Fibroblast of skin of abdomen (primary cell): Measurements from ENCODE around the gene CAVIN2.
"Not testable (repeated sequence)": the region's sequence is repeated elsewhere in the genome, so short reads cannot be mapped to it uniquely, and the experiment has no call there.

Experiments used
- DNase-seq: peaks from one replicate; pipeline ENCODE4 v3.0.0-alpha.2; 2013

CAVIN2 gene

DNA sequence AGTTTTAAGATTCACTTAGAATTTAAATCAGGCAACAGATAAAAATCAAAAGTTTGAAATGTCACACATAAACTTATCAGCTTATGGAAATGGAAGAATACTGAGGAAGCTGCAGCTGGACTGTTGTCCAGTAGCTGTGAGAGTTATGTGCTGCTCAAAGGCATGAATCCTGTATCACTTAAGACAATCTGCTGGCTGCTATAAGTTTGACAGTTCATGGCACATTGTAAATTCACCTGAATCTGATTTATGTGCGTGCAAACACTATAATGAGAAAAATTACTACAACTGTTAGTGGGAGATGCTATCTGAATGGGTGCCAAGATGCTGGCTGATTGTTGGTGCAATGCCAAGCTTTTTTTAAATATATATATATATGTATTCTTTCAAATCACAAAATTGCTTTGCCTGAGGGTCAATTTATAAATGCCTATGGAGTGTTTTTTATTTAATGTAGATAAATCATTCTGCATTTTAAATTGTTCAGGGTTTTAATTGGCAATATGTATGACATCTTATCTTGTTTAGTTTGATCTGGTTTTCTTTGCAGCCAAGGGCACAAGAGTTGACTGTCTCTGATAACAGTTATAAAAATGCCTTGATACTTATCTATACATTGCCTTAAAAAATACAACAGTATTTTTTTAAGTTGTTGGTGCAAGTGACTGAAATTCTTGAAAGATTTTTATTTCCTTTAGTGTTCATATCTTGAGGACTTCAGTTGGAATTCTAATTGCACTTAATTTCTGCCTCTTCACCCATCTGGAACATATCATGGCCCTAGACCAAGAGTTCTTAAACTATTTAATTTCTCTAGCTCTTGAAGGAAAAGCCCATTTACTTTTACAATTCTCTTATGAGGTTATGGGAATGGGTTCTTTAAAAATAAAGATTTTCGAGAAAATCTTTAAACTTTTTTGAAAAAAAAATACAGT lies 48.7 kb downstream of the CAVIN2 start:
- DNase-seq = no peak

- DNase-seq = no peak
These were observed 49.4 kb downstream of the CAVIN2 start for GRCh38 chr2:191797500-191797899.

- DNase-seq = no peak
These were observed 51.2 kb downstream of the CAVIN2 start for GRCh38 chr2:191795715-191796114.

- DNase-seq = peak; percentile 17
These were observed 54.8 kb downstream of the CAVIN2 start for GRCh38 chr2:191791953-191792560.

DNA sequence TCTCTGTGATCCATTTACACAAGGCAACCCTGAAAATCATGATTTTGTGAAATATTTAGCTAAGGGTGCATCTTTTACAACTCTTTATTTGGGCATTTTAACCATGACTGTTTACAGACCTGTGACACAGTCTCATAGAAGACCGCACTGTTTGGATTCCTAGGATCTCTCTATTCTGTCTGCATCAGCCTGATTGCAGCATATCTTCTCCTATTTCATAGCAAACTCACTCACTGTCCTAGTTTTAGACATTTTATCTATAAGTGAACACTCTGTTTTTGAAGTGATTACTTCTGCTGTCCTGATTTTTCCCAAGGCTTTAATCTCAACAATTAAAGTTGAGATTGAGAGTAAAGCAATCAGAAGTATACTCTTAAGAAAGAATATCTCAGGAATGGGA lies 56.2 kb downstream of the CAVIN2 start:
- DNase-seq = peak; percentile 14

- peak; percentile 57 for DNase-seq
These were observed 57.1 kb downstream of the CAVIN2 start for GRCh38 chr2:191789796-191790195.

GRCh38 chr2:191786694-191787093 lies 60.2 kb downstream of the CAVIN2 start:
- no peak for DNase-seq

- not testable (repeated sequence) for DNase-seq
These were observed 61.2 kb downstream of the CAVIN2 start for GRCh38 chr2:191785651-191786050.
